OCI-LY1 (cell line): Measurements from ENCODE around the gene INSR.

Experiments used
- EZH2 ChIP-seq: fragments of 200-600 bp; sonication (generic), shearing (Covaris generic); IDR thresholded peaks from 2 replicates; pipeline ENCODE4 v1.8.0; 2017; ENCODE audit warnings: borderline replicate concordance, mixed run types, mild to moderate bottlenecking, antibody characterized with exemption, low read length, moderate library complexity, mixed read lengths
- TF ChIP-seq, protein P1 (sequence below): fragments of 200-600 bp; sonication (generic), shearing (Covaris generic); IDR thresholded peaks from 2 replicates; pipeline ENCODE4 v1.5.1; 2017; ENCODE audit warnings: mild to moderate bottlenecking, antibody characterized with exemption, low read length, moderate library complexity, mixed read lengths

DNA sequence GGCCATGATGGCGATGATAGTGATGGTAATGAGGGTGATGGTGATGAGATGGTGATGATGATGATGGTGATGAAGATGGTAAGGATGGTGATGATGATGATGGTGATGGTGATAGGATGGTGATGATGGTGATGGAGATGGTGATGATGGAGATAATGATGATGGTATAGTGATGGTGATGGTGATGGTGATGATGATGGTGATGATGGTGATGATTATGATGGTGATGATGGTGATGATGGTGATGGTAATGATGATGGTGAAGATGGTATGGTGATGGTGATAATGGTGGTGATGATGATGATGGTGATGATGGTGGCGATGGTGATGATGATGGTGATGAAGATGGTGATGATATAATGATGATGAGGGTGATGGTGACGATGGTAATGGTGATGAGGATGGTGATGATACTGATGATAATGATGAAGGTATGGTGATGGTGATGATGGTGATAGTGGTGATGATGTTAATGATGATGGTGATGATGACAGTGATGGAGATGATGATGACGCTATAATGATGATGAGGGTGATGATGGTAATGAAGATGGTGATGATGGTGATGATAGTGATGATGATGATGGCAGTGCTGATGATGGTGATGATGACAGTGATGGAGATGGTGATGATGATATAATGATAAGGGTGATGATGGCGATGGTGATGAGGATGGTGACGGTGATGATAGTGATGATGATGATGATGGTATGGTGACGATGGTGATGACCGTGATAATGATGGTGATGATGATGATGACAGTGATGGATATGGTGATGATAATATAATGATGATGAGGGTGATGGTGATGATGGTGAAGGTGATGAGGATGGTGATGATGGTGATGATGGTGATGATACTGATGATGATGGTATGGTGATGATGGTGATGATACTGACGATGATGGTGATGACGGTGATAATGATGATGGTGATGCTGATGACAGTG, 187.2 kb downstream of the INSR start:
- TF ChIP-seq, protein P1, sequence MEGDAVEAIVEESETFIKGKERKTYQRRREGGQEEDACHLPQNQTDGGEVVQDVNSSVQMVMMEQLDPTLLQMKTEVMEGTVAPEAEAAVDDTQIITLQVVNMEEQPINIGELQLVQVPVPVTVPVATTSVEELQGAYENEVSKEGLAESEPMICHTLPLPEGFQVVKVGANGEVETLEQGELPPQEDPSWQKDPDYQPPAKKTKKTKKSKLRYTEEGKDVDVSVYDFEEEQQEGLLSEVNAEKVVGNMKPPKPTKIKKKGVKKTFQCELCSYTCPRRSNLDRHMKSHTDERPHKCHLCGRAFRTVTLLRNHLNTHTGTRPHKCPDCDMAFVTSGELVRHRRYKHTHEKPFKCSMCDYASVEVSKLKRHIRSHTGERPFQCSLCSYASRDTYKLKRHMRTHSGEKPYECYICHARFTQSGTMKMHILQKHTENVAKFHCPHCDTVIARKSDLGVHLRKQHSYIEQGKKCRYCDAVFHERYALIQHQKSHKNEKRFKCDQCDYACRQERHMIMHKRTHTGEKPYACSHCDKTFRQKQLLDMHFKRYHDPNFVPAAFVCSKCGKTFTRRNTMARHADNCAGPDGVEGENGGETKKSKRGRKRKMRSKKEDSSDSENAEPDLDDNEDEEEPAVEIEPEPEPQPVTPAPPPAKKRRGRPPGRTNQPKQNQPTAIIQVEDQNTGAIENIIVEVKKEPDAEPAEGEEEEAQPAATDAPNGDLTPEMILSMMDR = no peak
- no peak for TF ChIP-seq EZH2
